ENCODE results near the gene BACH2.

BACH2 gene

DNA sequence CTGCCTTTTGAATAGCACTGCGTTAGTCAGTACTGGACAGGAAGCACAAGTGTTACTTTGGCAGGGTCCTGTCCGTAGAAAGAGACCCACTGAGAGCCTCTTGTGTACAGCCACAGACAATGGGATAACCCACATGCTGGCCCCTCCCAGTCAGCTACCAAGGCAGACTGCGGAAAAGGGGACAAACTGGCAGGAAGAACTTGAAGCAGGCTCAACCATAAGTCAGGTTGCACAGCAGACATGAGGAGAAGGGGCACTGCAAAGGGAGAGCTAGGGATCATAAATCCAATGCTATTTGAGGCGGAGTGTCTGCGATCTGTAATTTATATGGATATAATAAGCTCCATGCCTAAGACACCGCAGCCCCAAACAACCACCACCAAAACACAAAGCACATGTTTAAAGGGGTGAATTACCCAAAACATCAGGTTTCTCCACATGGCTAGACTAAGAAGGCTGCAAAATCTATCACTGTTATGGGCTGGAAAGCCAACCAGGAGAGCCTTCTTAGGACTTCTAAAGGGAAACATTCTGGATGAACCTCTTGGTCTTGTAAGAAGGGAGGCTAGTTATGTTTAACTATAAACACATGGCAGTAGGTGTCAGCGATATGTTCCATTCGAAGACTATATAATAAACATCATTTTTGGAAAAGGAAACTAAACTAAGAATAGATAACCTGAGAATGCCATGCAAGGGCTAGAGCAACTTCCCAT lies 141.7 kb downstream of the BACH2 start:
- TF ChIP-seq, protein P1, sequence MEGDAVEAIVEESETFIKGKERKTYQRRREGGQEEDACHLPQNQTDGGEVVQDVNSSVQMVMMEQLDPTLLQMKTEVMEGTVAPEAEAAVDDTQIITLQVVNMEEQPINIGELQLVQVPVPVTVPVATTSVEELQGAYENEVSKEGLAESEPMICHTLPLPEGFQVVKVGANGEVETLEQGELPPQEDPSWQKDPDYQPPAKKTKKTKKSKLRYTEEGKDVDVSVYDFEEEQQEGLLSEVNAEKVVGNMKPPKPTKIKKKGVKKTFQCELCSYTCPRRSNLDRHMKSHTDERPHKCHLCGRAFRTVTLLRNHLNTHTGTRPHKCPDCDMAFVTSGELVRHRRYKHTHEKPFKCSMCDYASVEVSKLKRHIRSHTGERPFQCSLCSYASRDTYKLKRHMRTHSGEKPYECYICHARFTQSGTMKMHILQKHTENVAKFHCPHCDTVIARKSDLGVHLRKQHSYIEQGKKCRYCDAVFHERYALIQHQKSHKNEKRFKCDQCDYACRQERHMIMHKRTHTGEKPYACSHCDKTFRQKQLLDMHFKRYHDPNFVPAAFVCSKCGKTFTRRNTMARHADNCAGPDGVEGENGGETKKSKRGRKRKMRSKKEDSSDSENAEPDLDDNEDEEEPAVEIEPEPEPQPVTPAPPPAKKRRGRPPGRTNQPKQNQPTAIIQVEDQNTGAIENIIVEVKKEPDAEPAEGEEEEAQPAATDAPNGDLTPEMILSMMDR (IDR thresholded peaks at IDR 0.05; ENCODE audit: low read depth, low read length, poor library complexity, severe bottlenecking) = no peak
- TF ChIP-seq EZH2phosphoT487 (IDR thresholded peaks at IDR 0.05; ENCODE audit: borderline replicate concordance, low read length) = no peak
- H3K4me2 ChIP-seq (ENCODE audit: low read length) = peak overlapping the region; percentile 10; the same call in 1 of the 2 replicates
- H3K9me3 ChIP-seq (ENCODE audit: control insufficient read depth, insufficient read depth, low read length) = no peaks in the 10 kb centered on the region
- H3K79me2 ChIP-seq (ENCODE audit: control insufficient read depth, low read length) = peaks cover 100% of the 10 kb centered on the region
- no peak overlapping the region for H3K4me3 ChIP-seq (ENCODE audit: low read length)
- peaks cover 93% of the 10 kb centered on the region for H3K36me3 ChIP-seq (ENCODE audit: control insufficient read depth, low read length)
- H4K20me1 ChIP-seq (ENCODE audit: control insufficient read depth, insufficient read depth, low read depth, low read length) = peaks cover 66% of the 10 kb centered on the region
- no peak overlapping the region for H3K27ac ChIP-seq (ENCODE audit: low read depth, low read length)
- no peaks in the 10 kb centered on the region for H3K9me2 ChIP-seq (replicated peaks; ENCODE audit: control insufficient read depth, low read length)
- peaks cover 34% of the 10 kb centered on the region for H3F3A ChIP-seq (ENCODE audit: control insufficient read depth, insufficient read depth)
- peaks cover 92% of the 10 kb centered on the region for H3K4me1 ChIP-seq (ENCODE audit: control insufficient read depth, low read length)
- no peaks in the 10 kb centered on the region for H3K27me3 ChIP-seq (ENCODE audit: control insufficient read depth, low read length)

DNA sequence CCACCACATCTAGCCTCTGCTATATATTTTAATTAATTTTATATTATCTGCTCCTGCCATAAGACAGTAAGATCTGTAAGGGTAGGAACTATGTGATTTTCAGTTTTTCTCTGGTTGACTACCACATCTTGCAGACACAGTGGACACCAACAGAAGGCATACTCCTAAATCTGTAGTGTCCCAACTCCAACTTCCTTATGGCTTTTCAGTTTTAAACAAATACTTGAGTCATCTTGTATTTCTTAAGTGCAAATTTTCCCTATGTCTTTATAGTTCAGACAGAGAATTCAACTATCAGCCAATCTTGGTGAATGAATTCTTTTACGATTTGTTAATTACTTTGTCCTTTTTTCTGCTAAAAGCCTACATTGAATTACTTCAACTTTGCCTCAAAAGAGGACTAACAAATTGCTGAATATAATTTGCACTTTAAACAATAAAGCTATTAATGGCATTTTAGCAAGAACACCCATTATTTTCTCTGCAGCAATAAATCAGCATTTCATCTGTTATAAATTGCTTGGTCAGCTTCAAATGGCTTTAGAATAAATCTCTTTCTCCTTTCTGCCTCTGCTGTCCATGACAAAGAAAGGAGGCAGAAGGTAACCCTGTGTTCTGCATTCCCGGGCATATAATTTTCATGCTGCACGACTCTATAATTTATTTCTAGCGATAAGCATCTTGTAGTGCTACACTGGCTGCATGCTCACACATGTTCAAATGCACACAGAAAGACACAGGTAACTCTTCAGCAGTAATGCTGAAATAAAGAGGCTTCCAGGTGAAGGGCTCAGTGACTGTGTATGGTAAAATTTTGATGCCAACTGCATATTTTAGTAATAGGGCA lies 144.8 kb downstream of the BACH2 start:
- Histone ChIP-seq H3K79me2 (ENCODE audit: control insufficient read depth, low read length) (peaks cover 100% of the 10 kb centered on the region), H3K36me3 (ENCODE audit: control insufficient read depth, low read length) (peaks cover 93% of the 10 kb centered on the region), H3K27me3 (ENCODE audit: control insufficient read depth, low read length) (no peaks in the 10 kb centered on the region), H4K20me1 (ENCODE audit: control insufficient read depth, insufficient read depth, low read depth, low read length) (peaks cover 66% of the 10 kb centered on the region), H3F3A (ENCODE audit: control insufficient read depth, insufficient read depth) (peaks cover 29% of the 10 kb centered on the region), H3K4me2 (ENCODE audit: low read length) (0 out of 2 replicates have a peak overlapping the region, but pooled peaks have one; percentile 0), H3K4me3 (ENCODE audit: low read length) (no peak overlapping the region), H3K9me2 (replicated peaks; ENCODE audit: control insufficient read depth, low read length) (no peaks in the 10 kb centered on the region), H3K4me1 (ENCODE audit: control insufficient read depth, low read length) (peaks cover 92% of the 10 kb centered on the region), H3K9me3 (ENCODE audit: control insufficient read depth, insufficient read depth, low read length) (no peaks in the 10 kb centered on the region), H3K27ac (ENCODE audit: low read depth, low read length) (no peak overlapping the region)
- TF ChIP-seq, protein P1 (IDR thresholded peaks at IDR 0.05; ENCODE audit: low read depth, low read length, poor library complexity, severe bottlenecking) = no peak
- no peak for TF ChIP-seq EZH2phosphoT487 (IDR thresholded peaks at IDR 0.05; ENCODE audit: borderline replicate concordance, low read length)

DNA sequence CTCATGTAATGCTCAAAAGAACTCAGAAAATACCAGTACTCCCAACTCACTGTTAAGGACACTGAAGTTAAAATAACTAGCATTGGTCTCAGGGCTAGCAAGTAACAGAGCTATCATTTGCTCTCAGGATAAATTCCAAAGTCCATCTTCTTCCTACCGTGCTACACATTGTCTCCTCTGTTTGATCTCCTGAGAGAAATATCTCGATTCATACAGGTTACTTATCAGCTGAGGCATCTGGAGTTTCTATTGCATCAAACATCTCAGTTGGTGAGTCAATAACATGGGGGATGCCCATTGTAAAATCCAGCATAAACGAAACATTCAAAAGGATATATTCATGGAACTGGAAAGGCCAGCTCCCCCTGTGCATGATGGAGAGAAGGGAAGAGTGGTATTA lies 147.4 kb downstream of the BACH2 start:
- no peak for TF ChIP-seq EZH2phosphoT487 (IDR thresholded peaks at IDR 0.05; ENCODE audit: borderline replicate concordance, low read length)
- TF ChIP-seq, protein P1 (IDR thresholded peaks at IDR 0.05; ENCODE audit: low read depth, low read length, poor library complexity, severe bottlenecking) = no peak
- Histone ChIP-seq H4K20me1 (ENCODE audit: control insufficient read depth, insufficient read depth, low read depth, low read length) (peaks cover 58% of the 10 kb centered on the region; the same call in 1 of the 2 replicates), H3K36me3 (ENCODE audit: control insufficient read depth, low read length) (peaks cover 93% of the 10 kb centered on the region)

More for the DNA sequence above, 147.4 kb downstream of the BACH2 start:
- Histone ChIP-seq H3K9me2 (replicated peaks; ENCODE audit: control insufficient read depth, low read length) (no peaks in the 10 kb centered on the region), H3K4me2 (ENCODE audit: low read length) (peak overlapping the region; percentile 28), H3K27ac (ENCODE audit: low read depth, low read length) (no peak overlapping the region), H3K27me3 (ENCODE audit: control insufficient read depth, low read length) (no peaks in the 10 kb centered on the region), H3F3A (ENCODE audit: control insufficient read depth, insufficient read depth) (peaks cover 33% of the 10 kb centered on the region), H3K9me3 (ENCODE audit: control insufficient read depth, insufficient read depth, low read length) (no peaks in the 10 kb centered on the region), H3K4me1 (ENCODE audit: control insufficient read depth, low read length) (peaks cover 90% of the 10 kb centered on the region), H3K4me3 (ENCODE audit: low read length) (no peak overlapping the region), H3K79me2 (ENCODE audit: control insufficient read depth, low read length) (peaks cover 100% of the 10 kb centered on the region)
